ENCODE data around the gene L3MBTL4.
"Not testable (repeated sequence)": the region's sequence is repeated elsewhere in the genome, so short reads cannot be mapped to it uniquely, and the experiment has no call there.

Gene L3MBTL4

DNA sequence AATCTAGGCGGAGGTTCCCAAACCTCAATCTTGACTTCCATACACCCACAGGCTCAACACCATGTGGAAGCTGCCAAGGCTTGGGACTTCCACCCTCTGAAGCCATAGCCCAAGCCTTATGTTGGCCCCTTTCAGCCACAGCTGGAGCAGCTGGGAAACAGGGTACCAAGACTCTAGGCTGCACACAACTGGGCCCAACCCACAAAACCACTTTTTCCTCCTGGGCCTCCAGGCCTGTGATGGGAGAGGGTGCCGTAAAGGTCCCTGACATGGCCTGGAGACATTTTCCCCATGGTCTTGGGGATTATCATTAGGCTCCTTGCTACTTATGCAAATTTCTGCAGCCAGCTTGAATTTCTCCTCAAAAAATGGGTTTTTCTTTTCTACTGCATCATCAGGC is 279.7 kb downstream of the L3MBTL4 start:
- not testable (repeated sequence) for ATAC-seq, H3K4me3 Mint-ChIP-seq, H3K4me1 Mint-ChIP-seq, H3K27ac Mint-ChIP-seq, H3K9me3 Mint-ChIP-seq, H3K27me3 Mint-ChIP-seq
- H3K36me3 Mint-ChIP-seq, result peaks cover 12% of the 10 kb centered on the region

DNA sequence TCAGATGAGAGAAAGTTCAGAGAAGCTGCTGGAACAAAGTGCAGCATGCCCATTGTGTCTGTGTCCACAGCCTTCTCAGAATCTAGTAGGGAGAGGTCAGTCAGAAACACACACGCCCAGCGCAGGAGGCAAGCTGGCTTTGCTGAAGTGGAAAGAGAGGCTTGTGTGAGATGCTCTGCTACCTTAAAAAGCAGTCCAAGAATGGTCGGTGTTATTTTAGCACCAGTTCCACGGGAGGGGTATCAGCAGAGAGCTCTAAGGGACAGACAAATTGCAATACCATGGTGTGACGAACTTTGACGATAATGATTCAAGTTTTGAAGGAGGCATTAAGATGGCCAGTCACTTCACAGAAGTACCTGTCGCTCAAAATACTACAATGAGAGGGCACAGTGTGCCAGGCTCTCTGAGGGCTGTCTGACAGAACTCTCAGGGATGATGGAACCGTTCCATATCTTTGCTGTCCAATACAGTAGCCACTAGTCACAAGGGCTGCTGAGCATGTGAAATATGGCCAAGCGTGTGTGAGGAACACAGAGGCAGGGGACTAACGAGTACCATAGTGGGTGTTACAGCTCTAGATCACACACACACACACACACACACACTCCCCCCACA is 281.9 kb downstream of the L3MBTL4 start:
- peaks cover 7% of the 10 kb centered on the region for H3K9me3 Mint-ChIP-seq
- H3K36me3 Mint-ChIP-seq, result peaks cover 16% of the 10 kb centered on the region
- H3K27ac Mint-ChIP-seq, result no peak overlapping the region
- H3K4me1 Mint-ChIP-seq, result no peaks in the 10 kb centered on the region
- no peaks in the 10 kb centered on the region for H3K27me3 Mint-ChIP-seq
- no peak for ATAC-seq
- no peak overlapping the region for H3K4me3 Mint-ChIP-seq

DNA sequence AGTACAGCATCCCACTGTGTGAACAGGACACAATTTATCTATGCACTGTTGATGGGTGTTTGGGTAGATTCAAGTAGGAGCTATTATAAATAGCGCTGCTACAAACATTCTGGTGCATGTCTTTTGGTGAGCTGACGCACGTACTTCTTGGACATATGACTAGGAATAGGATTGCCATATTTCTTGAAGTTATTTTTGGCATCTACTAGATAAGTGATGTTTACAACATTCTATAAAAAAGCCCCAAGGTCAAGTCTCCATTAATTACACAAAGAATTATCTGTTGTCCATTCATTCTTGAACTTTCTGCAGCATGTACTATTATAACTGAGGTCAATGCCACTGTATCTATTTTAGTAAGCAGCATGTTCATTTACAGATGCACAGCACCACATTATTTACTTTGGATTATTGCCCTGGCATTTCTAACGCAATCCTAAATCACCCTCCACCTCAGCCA is 293.9 kb downstream of the L3MBTL4 start:
- H3K4me3 Mint-ChIP-seq, result no peak overlapping the region
- no peak overlapping the region for H3K27ac Mint-ChIP-seq
- H3K27me3 Mint-ChIP-seq, result no peaks in the 10 kb centered on the region
- no peak for ATAC-seq
- H3K4me1 Mint-ChIP-seq, result no peaks in the 10 kb centered on the region
- H3K9me3 Mint-ChIP-seq, result peaks cover 6% of the 10 kb centered on the region
- peaks cover 12% of the 10 kb centered on the region for H3K36me3 Mint-ChIP-seq

DNA sequence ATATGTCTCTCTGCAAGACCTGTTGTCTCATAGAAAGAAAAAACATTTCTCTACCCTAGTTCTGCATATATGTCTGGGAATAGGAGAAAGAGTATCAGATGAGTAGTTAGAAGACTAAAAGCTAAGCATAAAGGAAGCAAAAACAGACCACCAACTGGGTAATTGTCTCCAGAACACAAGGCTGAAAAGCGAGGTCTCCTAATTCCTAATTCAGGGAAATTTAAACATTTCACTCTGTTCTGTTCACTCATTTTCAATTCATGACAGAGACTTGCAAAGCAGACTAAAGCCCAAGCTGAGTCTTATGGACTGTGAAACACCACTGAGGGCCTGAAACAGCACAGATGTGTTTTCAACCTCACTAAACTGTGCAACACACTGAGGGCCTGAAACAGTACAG is 294.9 kb downstream of the L3MBTL4 start:
- no peak for ATAC-seq
- H3K9me3 Mint-ChIP-seq, result peaks cover 6% of the 10 kb centered on the region
- no peaks in the 10 kb centered on the region for H3K27me3 Mint-ChIP-seq
- no peak overlapping the region for H3K27ac Mint-ChIP-seq
- H3K4me1 Mint-ChIP-seq, result no peaks in the 10 kb centered on the region
- no peak overlapping the region for H3K4me3 Mint-ChIP-seq
- H3K36me3 Mint-ChIP-seq, result peaks cover 12% of the 10 kb centered on the region

DNA sequence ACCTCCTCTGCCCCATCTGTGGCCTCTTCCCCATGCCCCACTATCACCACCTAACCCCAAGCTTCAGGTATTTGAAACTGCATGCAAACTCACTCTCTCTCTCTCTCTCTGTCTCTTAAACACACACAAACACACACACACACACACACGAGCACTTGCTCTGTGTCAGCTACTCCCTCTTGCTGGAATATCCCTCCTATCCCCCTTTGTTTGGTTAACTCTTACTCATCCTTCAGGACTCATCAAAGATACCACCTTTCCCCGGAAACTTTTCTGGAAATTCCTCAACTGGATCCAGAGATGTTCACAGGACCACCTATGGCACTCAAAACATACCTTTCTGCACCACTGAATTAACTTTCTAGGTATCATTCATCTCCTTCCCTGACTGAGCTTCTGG is 296.6 kb downstream of the L3MBTL4 start:
- ATAC-seq, result no peak
- Mint-ChIP-seq H3K4me3 (no peak overlapping the region), H3K4me1 (no peaks in the 10 kb centered on the region), H3K27me3 (no peaks in the 10 kb centered on the region), H3K9me3 (peaks cover 3% of the 10 kb centered on the region), H3K27ac (no peak overlapping the region), H3K36me3 (no peaks in the 10 kb centered on the region)

DNA sequence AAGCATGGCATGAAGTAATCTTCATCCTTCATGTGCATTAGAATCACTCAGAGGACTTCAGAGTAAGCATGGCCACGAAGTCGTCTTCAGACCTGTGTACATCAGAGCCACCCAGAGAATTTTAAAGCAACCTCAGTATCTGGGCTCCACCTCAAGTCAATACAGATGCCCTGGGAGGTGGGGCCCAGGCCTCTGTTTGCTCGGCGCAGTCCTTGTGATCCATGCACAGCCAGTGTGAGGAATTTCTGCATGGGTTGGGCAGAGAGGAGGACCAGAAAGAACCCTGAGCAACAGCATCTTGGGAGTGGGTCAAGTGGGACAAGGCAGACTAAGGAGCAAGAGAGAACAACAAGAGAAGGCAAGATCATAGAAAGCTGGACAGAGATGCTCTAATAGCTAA is 299.0 kb downstream of the L3MBTL4 start:
- Mint-ChIP-seq H3K36me3 (no peaks in the 10 kb centered on the region), H3K9me3 (no peaks in the 10 kb centered on the region), H3K4me3 (no peak overlapping the region), H3K27me3 (no peaks in the 10 kb centered on the region), H3K27ac (no peak overlapping the region), H3K4me1 (no peaks in the 10 kb centered on the region)
- ATAC-seq, result no peak

DNA sequence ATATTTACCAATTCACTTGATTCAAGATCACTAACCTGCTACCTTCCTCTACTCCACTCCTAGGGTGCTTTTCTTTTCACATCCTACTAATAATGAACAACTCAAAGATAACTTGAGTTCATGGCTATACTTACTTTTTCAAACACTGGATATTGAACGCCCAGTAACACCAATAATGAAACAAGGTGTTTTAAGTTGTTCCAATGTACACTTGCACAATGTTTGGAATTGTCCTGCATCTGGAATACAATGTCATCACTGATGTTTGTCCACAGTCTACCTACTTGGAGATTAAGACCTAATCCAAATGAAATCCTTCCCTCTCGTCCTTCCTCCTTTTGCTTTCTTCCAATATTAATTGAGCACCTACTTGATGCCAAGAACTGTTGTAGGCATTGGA is 301.1 kb downstream of the L3MBTL4 start:
- Mint-ChIP-seq H3K9me3 (peaks cover 3% of the 10 kb centered on the region), H3K27ac (no peak overlapping the region), H3K36me3 (no peaks in the 10 kb centered on the region), H3K27me3 (no peaks in the 10 kb centered on the region), H3K4me3 (no peak overlapping the region), H3K4me1 (no peaks in the 10 kb centered on the region)
- no peak for ATAC-seq

DNA sequence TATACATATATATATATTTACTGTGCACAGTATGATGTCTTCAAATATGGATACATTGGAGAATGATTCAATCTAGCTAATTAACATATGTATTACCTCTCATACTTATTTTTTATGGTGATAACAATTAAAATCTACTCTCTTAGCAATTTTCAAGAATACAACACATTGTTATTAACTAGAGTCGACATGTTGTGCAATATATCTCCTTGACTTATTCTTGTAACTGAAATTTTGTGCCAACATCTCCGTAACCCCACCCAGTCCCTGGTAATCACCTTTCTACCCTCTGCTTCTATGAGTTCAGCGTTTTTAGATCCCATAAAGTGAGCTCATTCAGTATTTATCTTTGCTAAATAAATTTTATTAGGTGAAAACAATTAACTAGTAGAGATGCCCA is 303.0 kb downstream of the L3MBTL4 start:
- no peak for ATAC-seq
- no peaks in the 10 kb centered on the region for H3K4me1 Mint-ChIP-seq
- no peak overlapping the region for H3K4me3 Mint-ChIP-seq
- no peaks in the 10 kb centered on the region for H3K36me3 Mint-ChIP-seq
- H3K9me3 Mint-ChIP-seq, result peaks cover 3% of the 10 kb centered on the region
- H3K27me3 Mint-ChIP-seq, result no peaks in the 10 kb centered on the region
- H3K27ac Mint-ChIP-seq, result no peak overlapping the region

DNA sequence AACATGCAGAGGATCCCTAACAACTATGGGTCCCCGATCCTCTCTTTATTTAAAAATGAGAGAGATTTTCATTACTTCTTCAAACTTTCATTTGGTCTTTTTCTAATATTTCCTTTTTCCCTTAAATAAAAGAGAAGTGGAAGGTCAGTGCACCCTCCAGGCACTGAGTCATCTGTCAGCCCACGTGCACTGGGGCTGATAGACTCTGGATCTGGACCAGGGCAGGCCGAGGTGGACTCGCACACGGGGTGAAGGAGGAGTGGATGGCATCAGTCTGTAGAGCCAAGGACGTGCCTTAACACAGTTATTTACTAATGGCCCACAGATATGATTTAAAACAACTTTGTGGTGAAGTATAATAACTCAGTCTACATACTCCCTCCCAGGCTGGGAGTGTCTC is 305.0 kb downstream of the L3MBTL4 start:
- no peaks in the 10 kb centered on the region for H3K4me1 Mint-ChIP-seq
- peaks cover 3% of the 10 kb centered on the region for H3K9me3 Mint-ChIP-seq
- H3K4me3 Mint-ChIP-seq, result no peak overlapping the region
- H3K27me3 Mint-ChIP-seq, result no peaks in the 10 kb centered on the region
- no peak overlapping the region for H3K27ac Mint-ChIP-seq
- ATAC-seq, result no peak
- H3K36me3 Mint-ChIP-seq, result no peaks in the 10 kb centered on the region

DNA sequence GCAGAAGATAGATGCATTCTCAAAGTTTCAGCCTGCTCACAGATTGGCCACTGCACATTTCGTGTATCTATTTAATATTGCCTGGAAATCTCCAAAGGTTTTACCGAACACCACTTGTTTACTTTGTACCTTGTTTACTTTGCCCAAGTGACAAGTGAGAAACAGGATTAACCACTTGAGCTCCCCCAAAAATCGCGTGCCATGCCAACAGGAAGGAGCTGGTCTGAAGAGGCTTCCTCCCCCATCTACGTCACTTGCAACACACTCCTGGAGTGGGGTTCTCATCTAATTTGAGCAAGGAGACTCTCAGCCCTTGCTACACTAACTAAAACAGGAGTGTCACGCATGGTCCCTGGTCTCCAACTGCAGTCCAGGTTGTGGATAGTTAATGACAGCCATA is 306.9 kb downstream of the L3MBTL4 start:
- ATAC-seq, result no peak
- Mint-ChIP-seq H3K4me1 (no peaks in the 10 kb centered on the region), H3K36me3 (no peaks in the 10 kb centered on the region), H3K4me3 (no peak overlapping the region), H3K27ac (no peak overlapping the region), H3K9me3 (peaks cover 3% of the 10 kb centered on the region), H3K27me3 (no peaks in the 10 kb centered on the region)

DNA sequence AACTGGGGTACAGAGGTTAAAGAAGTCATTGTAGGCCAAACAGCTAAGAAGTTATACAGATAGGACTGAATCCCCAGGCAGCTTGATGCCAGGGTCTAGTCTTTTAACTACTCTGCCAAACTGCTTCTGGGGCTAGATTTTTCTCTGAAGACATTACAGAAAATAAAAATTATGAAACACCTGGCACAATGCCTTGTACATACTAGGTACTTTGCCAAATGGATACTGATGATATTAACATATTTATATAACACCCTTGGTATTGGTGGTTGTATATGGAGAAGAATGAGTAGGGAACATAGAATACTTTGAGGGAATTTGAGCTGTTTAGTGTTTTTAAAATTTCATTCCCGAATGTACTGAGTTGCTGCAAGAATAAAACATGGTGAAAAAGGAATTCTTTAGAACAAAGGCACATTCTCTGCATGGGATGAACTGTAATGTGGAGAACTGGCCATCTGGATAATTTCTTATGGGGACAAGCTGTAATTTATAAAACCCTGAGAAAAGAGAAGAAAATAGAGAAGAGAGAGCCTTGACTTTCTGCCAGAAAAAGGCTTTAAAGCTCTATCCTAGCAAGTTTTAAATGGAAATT is 308.5 kb downstream of the L3MBTL4 start:
- Mint-ChIP-seq H3K9me3 (peaks cover 3% of the 10 kb centered on the region), H3K27ac (no peak overlapping the region), H3K4me3 (no peak overlapping the region), H3K27me3 (no peaks in the 10 kb centered on the region), H3K4me1 (no peaks in the 10 kb centered on the region), H3K36me3 (no peaks in the 10 kb centered on the region)
- ATAC-seq, result no peak

DNA sequence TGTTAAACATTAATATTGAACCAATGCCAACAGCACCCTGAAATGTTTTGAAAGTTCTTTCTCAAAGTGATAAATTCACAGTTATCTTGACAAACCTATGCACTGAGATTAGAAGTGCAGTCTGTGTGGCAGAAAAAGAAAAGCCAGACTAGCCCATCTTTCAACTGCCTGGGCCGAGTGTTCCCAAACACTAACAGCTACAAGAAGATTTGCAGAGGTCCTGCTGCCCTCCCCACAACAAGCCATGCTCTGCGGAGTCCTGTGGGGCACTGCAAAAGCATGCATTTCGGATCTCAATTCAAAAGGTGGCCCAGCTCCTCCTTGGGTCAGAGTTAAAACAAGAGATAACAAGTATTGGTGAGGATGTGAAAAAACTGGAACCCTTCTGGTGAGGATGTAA is 311.0 kb downstream of the L3MBTL4 start:
- Mint-ChIP-seq H3K9me3 (no peaks in the 10 kb centered on the region), H3K4me1 (no peaks in the 10 kb centered on the region), H3K27ac (no peak overlapping the region), H3K36me3 (no peaks in the 10 kb centered on the region), H3K27me3 (no peaks in the 10 kb centered on the region), H3K4me3 (no peak overlapping the region)
- ATAC-seq, result no peak

DNA sequence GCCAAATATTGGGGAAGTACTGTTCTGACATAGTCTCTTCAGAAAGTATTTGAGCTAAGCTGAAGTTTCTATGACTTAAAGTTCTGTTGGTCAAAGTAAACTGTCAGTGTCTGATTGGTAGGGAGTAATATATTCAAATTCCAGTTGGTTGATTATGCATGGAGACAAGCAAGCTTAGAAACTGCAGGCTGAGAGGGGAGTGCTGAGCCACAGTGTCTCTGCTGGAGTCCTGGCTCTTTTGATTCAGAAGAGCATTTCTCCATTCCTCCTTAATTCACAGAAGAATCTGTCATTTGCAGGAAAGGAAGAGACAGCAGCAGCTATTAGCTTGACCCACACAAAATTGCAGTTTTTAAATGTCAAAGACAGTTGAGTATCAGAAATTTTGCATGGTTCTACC is 318.0 kb downstream of the L3MBTL4 start:
- no peaks in the 10 kb centered on the region for H3K36me3 Mint-ChIP-seq
- H3K4me3 Mint-ChIP-seq, result no peak overlapping the region
- ATAC-seq, result no peak
- no peak overlapping the region for H3K27ac Mint-ChIP-seq
- no peaks in the 10 kb centered on the region for H3K4me1 Mint-ChIP-seq
- H3K27me3 Mint-ChIP-seq, result no peaks in the 10 kb centered on the region
- H3K9me3 Mint-ChIP-seq, result no peaks in the 10 kb centered on the region

DNA sequence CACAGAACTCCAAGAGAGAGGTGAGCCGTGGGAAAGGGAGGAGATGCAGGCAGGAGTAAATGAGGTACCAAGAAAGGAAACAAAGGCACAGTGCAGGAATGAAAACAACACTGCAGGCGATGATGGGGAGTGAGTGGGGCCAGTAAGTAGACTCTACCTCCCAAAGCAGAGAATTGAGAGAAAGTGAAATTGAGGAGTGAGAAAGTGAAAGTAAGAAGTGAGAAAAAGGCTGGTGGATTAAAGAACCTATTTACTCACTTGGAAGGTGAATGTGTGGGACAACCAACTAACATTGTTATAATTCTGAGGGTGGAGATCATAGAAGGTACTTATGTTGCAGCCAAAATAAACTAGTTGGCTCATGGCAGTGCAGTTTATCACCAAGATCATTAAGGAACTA is 326.3 kb downstream of the L3MBTL4 start:
- Mint-ChIP-seq H3K4me1 (peaks cover 7% of the 10 kb centered on the region), H3K27ac (no peak overlapping the region), H3K9me3 (peaks cover 6% of the 10 kb centered on the region), H3K27me3 (no peaks in the 10 kb centered on the region), H3K36me3 (no peaks in the 10 kb centered on the region), H3K4me3 (no peak overlapping the region)
- no peak for ATAC-seq

DNA sequence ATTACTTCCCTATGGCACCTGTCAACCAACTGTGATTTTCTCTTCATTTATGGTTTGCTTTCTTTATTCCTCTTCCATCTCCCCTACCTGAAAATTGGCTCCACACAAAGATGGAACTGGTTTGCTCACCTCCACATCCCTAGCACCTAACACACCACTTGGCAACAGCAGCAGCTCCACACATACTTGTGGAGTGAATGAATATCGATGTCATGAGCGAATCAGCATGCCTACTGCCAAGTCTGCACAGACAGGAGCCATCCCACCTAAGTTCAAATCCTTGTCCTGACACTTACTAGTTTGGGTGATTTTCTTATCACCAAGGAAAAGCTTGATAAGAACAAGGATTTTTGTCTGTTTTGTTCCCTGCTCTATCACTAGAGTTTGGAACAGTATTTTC is 328.0 kb downstream of the L3MBTL4 start:
- H3K27me3 Mint-ChIP-seq, result no peaks in the 10 kb centered on the region
- no peak for ATAC-seq
- no peak overlapping the region for H3K27ac Mint-ChIP-seq
- H3K4me1 Mint-ChIP-seq, result peaks cover 7% of the 10 kb centered on the region
- peaks cover 6% of the 10 kb centered on the region for H3K9me3 Mint-ChIP-seq
- no peaks in the 10 kb centered on the region for H3K36me3 Mint-ChIP-seq
- H3K4me3 Mint-ChIP-seq, result no peak overlapping the region

DNA sequence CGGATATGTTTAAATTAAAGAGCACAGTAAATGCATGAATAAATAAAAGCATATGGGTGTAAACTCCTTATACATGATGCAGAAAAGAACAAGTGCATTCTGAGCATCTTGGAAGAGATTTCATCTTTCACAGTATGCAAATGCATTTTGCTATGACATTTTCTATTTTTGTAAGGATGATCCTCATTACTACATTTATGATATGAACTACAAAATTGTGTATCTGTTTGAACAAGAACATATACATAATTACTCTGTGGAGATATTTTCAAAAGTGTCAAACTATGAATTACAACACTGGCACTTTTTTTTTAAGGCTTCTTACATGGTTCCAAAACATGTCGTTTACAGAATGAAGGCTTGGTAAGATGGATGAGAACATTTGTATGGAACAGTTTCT is 335.3 kb downstream of the L3MBTL4 start:
- H3K4me3 Mint-ChIP-seq, result no peak overlapping the region
- no peaks in the 10 kb centered on the region for H3K36me3 Mint-ChIP-seq
- H3K4me1 Mint-ChIP-seq, result no peaks in the 10 kb centered on the region
- no peak overlapping the region for H3K27ac Mint-ChIP-seq
- no peak for ATAC-seq
- H3K9me3 Mint-ChIP-seq, result no peaks in the 10 kb centered on the region
- no peaks in the 10 kb centered on the region for H3K27me3 Mint-ChIP-seq
